Subcutaneous abdominal adipose tissue (tissue), 5 donors: ENCODE data around the gene PGR.
A peak's percentile ranks its signal among the peaks of the same experiment; 100 is the strongest.

ENCODE experiments used
- H3K27ac ChIP-seq: one replicate; pipeline ENCODE4 v1.7.0; 2013; ENCODE audit warnings: low read depth, mild to moderate bottlenecking, inconsistent platforms, low read length, moderate library complexity
- H3K27me3 ChIP-seq, 5 donors: one replicate each; pipeline ENCODE4 v1.7.0; 2013; ENCODE audit warnings: low read length in 5 of 5, inconsistent platforms in 1 of 5; ENCODE audit not compliant: control insufficient read depth in 5 of 5, insufficient read depth in 4 of 5
- H3K36me3 ChIP-seq, 5 donors: one replicate each; pipeline ENCODE4 v1.7.0; 2013; ENCODE audit warnings: low read length in 5 of 5; ENCODE audit not compliant: control insufficient read depth in 5 of 5, insufficient read depth in 5 of 5
- H3K4me1 ChIP-seq, 5 donors: one replicate each; pipeline ENCODE4 v1.7.0; 2013; ENCODE audit warnings: low read length in 5 of 5, mild to moderate bottlenecking in 3 of 5, moderate library complexity in 1 of 5; ENCODE audit not compliant: control insufficient read depth in 5 of 5, insufficient read depth in 5 of 5
- H3K4me3 ChIP-seq, 5 donors: one replicate each; pipeline ENCODE4 v1.7.0; 2013; ENCODE audit warnings: low read length in 5 of 5, low read depth in 1 of 5
- H3K9ac ChIP-seq, 5 donors: one replicate each; pipeline ENCODE4 v1.7.0; 2013; ENCODE audit warnings: low read length in 5 of 5, mild to moderate bottlenecking in 4 of 5, moderate library complexity in 3 of 5
- H3K9me3 ChIP-seq, 5 donors: one replicate each; pipeline ENCODE4 v1.7.0; 2013; ENCODE audit warnings: low read length in 5 of 5; ENCODE audit not compliant: control insufficient read depth in 5 of 5
- donor health status: healthy.
- donor health status: healthy.
- donor health status: healthy.
- donor health status: healthy.
- donor health status: healthy.

Gene PGR

GRCh38 chr11:101046947-101047346, 82.7 kb downstream of the PGR start:
- Histone ChIP-seq H3K36me3 (no peaks in the 10 kb centered on the region), H3K4me3 (no peak overlapping the region), H3K27ac (no peak overlapping the region), H3K4me1 (peaks cover 0 to 4% (median 0%) of the 10 kb centered on the region in 5 donors), H3K27me3 (no peaks in the 10 kb centered on the region), H3K9me3 (no peaks in the 10 kb centered on the region), H3K9ac (no peak overlapping the region)

GRCh38 chr11:101045415-101045814, 84.2 kb downstream of the PGR start:
- no peaks in the 10 kb centered on the region for H3K9me3 ChIP-seq
- no peak overlapping the region for H3K4me3 ChIP-seq
- H3K4me1 ChIP-seq = peaks cover 0 to 4% (median 0%) of the 10 kb centered on the region in 5 donors
- H3K36me3 ChIP-seq = no peaks in the 10 kb centered on the region
- no peak overlapping the region for H3K9ac ChIP-seq
- H3K27me3 ChIP-seq = no peaks in the 10 kb centered on the region
- no peak overlapping the region for H3K27ac ChIP-seq

- Histone ChIP-seq H3K9ac (no peak overlapping the region), H3K4me1 (no peaks in the 10 kb centered on the region), H3K36me3 (no peaks in the 10 kb centered on the region), H3K27ac (no peak overlapping the region), H3K27me3 (no peaks in the 10 kb centered on the region), H3K9me3 (no peaks in the 10 kb centered on the region), H3K4me3 (no peak overlapping the region)
Observed at GRCh38 chr11:101043940-101044339, 85.7 kb downstream of the PGR start.

- H3K27me3 ChIP-seq = no peaks in the 10 kb centered on the region
- no peaks in the 10 kb centered on the region for H3K36me3 ChIP-seq
- H3K9me3 ChIP-seq = no peaks in the 10 kb centered on the region
- H3K9ac ChIP-seq = no peak overlapping the region
- no peak overlapping the region for H3K4me3 ChIP-seq
- peaks cover 0 to 27% (median 14%) of the 10 kb centered on the region in 5 donors for H3K4me1 ChIP-seq
- H3K27ac ChIP-seq = no peak overlapping the region
Observed at GRCh38 chr11:101035872-101036271, 93.7 kb downstream of the PGR start.

GRCh38 chr11:101034076-101034475, 95.5 kb downstream of the PGR start:
- Histone ChIP-seq H3K27me3 (no peaks in the 10 kb centered on the region), H3K4me3 (peak overlapping the region in 2 of 5 donors; percentile 21 to 23), H3K9me3 (no peaks in the 10 kb centered on the region), H3K36me3 (no peaks in the 10 kb centered on the region), H3K4me1 (peaks cover 0 to 27% (median 14%) of the 10 kb centered on the region in 5 donors), H3K27ac (peak overlapping the region; percentile 12), H3K9ac (peak overlapping the region in 1 of 5 donors; percentile 38)

- Histone ChIP-seq H3K36me3 (no peaks in the 10 kb centered on the region), H3K27me3 (no peaks in the 10 kb centered on the region), H3K27ac (no peak overlapping the region), H3K4me1 (peaks cover 0 to 22% (median 14%) of the 10 kb centered on the region in 5 donors), H3K9ac (no peak overlapping the region), H3K9me3 (no peaks in the 10 kb centered on the region), H3K4me3 (no peak overlapping the region)
Observed at GRCh38 chr11:101032991-101033390, 96.6 kb downstream of the PGR start.

GRCh38 chr11:101031713-101032112, 97.9 kb downstream of the PGR start:
- Histone ChIP-seq H3K4me3 (no peak overlapping the region), H3K9ac (no peak overlapping the region), H3K27me3 (no peaks in the 10 kb centered on the region), H3K9me3 (no peaks in the 10 kb centered on the region), H3K27ac (no peak overlapping the region), H3K4me1 (peaks cover 0 to 17% (median 10%) of the 10 kb centered on the region in 5 donors), H3K36me3 (no peaks in the 10 kb centered on the region)

- Histone ChIP-seq H3K9me3 (no peaks in the 10 kb centered on the region), H3K27me3 (no peaks in the 10 kb centered on the region), H3K4me1 (peaks cover 0 to 17% (median 10%) of the 10 kb centered on the region in 5 donors), H3K36me3 (no peaks in the 10 kb centered on the region), H3K9ac (no peak overlapping the region), H3K4me3 (no peak overlapping the region), H3K27ac (no peak overlapping the region)
Observed at GRCh38 chr11:101030692-101031091, 98.9 kb downstream of the PGR start.

GRCh38 chr11:101030015-101030414, 99.6 kb downstream of the PGR start:
- no peaks in the 10 kb centered on the region for H3K9me3 ChIP-seq
- H3K4me3 ChIP-seq = no peak overlapping the region
- no peaks in the 10 kb centered on the region for H3K36me3 ChIP-seq
- H3K4me1 ChIP-seq = peaks cover 0 to 14% (median 10%) of the 10 kb centered on the region in 5 donors
- H3K27ac ChIP-seq = no peak overlapping the region
- H3K27me3 ChIP-seq = no peaks in the 10 kb centered on the region
- no peak overlapping the region for H3K9ac ChIP-seq

GRCh38 chr11:101028644-101029043, 101.0 kb downstream of the PGR start:
- H3K27ac ChIP-seq = no peak overlapping the region
- H3K9ac ChIP-seq = no peak overlapping the region
- no peaks in the 10 kb centered on the region for H3K27me3 ChIP-seq

GRCh38 chr11:101022256-101022655, 107.4 kb downstream of the PGR start:
- H3K27ac ChIP-seq = no peak overlapping the region

More at GRCh38 chr11:101028644-101029043, 101.0 kb downstream of the PGR start:
- H3K4me3 ChIP-seq = no peak overlapping the region
- H3K4me1 ChIP-seq = peaks cover 0 to 2% (median 0%) of the 10 kb centered on the region in 5 donors
- no peaks in the 10 kb centered on the region for H3K36me3 ChIP-seq
- no peaks in the 10 kb centered on the region for H3K9me3 ChIP-seq

More at GRCh38 chr11:101022256-101022655, 107.4 kb downstream of the PGR start:
- H3K27me3 ChIP-seq = no peaks in the 10 kb centered on the region
- H3K4me3 ChIP-seq = no peak overlapping the region
- H3K9me3 ChIP-seq = no peaks in the 10 kb centered on the region
- H3K36me3 ChIP-seq = no peaks in the 10 kb centered on the region
- no peak overlapping the region for H3K9ac ChIP-seq
- peaks cover 0 to 9% (median 0%) of the 10 kb centered on the region in 5 donors for H3K4me1 ChIP-seq
